ENCODE data around the gene RSAD1. TPM values are rescaled to one million over a fixed set of nuclear protein-coding genes. Genes with fewer than 3 reads are reported as not detected.

The RSAD1 gene
- total and polyA plus RNA-seq, 2 donors (not counting 3 experiments of a cell fraction or from before 2014, with no cell fraction given) = 20.3 to 35.5 TPM

- intact Hi-C loops (cut with micrococcal nuclease) = no loop called here
- no peaks in the 10 kb centered on the region for H3K4me1 ChIP-seq (ENCODE audit: control insufficient read depth, extremely low read depth, insufficient read depth, low read length)
- H3K9me1 ChIP-seq (replicated peaks; ENCODE audit: control insufficient read depth, extremely low read depth, insufficient read depth, low read length) = no peaks in the 10 kb centered on the region
- peaks cover 7 to 15% of the 10 kb centered on the region in 2 experiments for H3K27me3 ChIP-seq (ENCODE audit: control insufficient read depth in 2 of 2, insufficient read depth in 2 of 2, low read length in 2 of 2)
- no peak for TF ChIP-seq GATA2 (IDR thresholded peaks at IDR 0.05; ENCODE audit: insufficient read depth, insufficient read length, low read depth, low read length)
- TF ChIP-seq, protein P1, sequence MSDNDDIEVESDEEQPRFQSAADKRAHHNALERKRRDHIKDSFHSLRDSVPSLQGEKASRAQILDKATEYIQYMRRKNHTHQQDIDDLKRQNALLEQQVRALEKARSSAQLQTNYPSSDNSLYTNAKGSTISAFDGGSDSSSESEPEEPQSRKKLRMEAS (IDR thresholded peaks at IDR 0.05; ENCODE audit: insufficient read depth, insufficient read length) = no peak
- no peak for TF ChIP-seq CTCF (IDR thresholded peaks at IDR 0.05; ENCODE audit: extremely low read depth in 1 of 2, insufficient read depth in 1 of 2, low read depth in 1 of 2, low read length in 2 of 2)
- no peak for TF ChIP-seq POLR2AphosphoS5 (IDR thresholded peaks at IDR 0.05; ENCODE audit: insufficient read depth, low read depth, low read length)
- DNase-seq (ENCODE audit: low read depth, low spot score) (no peak), FAIRE-seq (no peak)
- dilution Hi-C loops (cut with MboI; ENCODE audit: extremely low pct_ligation_motif_present, low sequenced_read_pairs) = no loop called here
- CTCF ChIA-PET = interaction anchor here (1.1 kb wide), 1 partner anchor 24 kb away, joined by 3 read pairs; no protein-coding TSS in a partner anchor
- no peaks in the 10 kb centered on the region for H3K79me2 ChIP-seq (ENCODE audit: control insufficient read depth, insufficient read depth, low read length)
- H4K20me1 ChIP-seq (replicated peaks; ENCODE audit: control insufficient read depth, extremely low read depth, insufficient read depth, low read length) = no peaks in the 10 kb centered on the region
- H2AFZ ChIP-seq (ENCODE audit: low read depth, low read length) = no peak overlapping the region
- no TSS peak for BruUV-seq (replicated peaks)
- no peak overlapping the region for H3K4me3 ChIP-seq (replicated peaks in 1 of 3; ENCODE audit: insufficient read depth in 1 of 3, low read depth in 1 of 3, low read length in 3 of 3)
- no peak overlapping the region for H3K9ac ChIP-seq (replicated peaks; ENCODE audit: extremely low read depth, insufficient read depth, low read length)
- no peaks in the 10 kb centered on the region for H3K9me3 ChIP-seq (replicated peaks; ENCODE audit: control insufficient read depth, insufficient read depth, low read length)
- no peak overlapping the region for H3K27ac ChIP-seq (ENCODE audit: insufficient read depth, low read depth, low read length)
- H3K4me2 ChIP-seq (ENCODE audit: insufficient read depth, low read length) = no peak overlapping the region
- no peaks in the 10 kb centered on the region for H3K36me3 ChIP-seq (ENCODE audit: control insufficient read depth in 2 of 2, extremely low read depth in 1 of 2, insufficient read depth in 2 of 2, low read length in 2 of 2)
- POLR2A ChIA-PET = no interaction called here
These were observed 48.6 kb downstream of the RSAD1 start for GRCh38 chr17:50527155-50527762.
